Hematopoietic multipotent progenitor cell treated with erythropoietin and hydrocortisone succinate and interleukin-3 and kit ligand, for 17 days (in vitro differentiated cells): ENCODE measurements around the gene MSL3.

Source experiments
- DNase-seq: peaks from one replicate; pipeline ENCODE4 v3.0.0-alpha.2; 2015; ENCODE audit warnings: low spot score

MSL3 gene, protein sequence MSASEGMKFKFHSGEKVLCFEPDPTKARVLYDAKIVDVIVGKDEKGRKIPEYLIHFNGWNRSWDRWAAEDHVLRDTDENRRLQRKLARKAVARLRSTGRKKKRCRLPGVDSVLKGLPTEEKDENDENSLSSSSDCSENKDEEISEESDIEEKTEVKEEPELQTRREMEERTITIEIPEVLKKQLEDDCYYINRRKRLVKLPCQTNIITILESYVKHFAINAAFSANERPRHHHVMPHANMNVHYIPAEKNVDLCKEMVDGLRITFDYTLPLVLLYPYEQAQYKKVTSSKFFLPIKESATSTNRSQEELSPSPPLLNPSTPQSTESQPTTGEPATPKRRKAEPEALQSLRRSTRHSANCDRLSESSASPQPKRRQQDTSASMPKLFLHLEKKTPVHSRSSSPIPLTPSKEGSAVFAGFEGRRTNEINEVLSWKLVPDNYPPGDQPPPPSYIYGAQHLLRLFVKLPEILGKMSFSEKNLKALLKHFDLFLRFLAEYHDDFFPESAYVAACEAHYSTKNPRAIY

DNA sequence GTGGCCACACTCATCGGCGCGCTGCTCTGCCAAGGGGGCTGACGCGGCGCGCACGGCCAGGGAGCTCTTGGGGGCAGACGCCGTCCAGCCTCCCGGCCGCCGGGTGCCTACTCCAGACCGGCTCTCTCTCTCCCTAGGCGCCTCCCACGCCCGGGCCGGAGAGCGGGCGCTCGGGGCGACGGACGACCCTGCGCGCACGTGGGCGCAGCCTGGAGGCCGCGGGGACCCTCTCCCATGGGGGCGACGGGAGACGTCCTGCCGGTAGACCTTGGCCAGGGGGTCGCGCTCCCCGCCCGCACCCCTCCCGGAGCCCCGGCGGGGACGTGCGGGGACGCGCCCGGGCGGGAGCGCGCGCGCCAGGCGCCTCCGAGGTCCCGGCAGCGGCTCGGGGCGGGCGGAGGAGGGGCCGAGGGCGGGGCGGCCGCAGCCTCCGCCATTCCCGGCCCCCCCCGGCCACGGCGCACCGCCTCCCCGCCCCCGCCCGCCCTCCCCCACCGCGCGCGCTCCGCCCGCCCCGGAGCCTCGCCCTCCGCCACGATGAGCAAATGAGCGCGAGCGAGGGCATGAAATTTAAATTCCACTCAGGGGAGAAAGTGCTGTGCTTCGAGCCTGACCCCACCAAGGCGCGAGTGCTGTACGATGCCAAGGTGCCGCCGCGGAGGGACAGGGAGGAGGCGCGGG lies at the start of gene MSL3:
Gene MSL3, plus strand, starts transcription at position 519 of the 681 bp plus-strand sequence. Its CDS starts 27 bp downstream, at position 546.
- DNase-seq = no peak

DNA sequence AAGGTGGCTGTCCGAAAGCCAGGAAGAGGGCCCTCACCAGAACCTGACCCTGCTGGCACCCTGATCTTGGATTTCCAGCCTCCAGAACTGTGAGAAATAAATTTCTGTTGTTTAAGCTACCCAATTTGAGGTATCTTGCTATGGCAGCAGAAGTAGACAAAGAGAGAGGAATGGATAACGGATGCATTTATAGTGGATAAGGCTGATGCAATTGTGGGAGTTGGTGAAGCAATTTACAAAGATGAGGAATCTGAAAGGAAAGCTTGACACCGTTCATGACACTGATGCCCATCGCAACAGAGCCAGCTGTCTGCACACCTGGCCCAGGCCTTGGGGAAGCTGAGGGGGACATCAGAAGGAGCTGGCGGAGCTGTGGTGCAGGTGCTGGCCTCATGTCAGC lies 35.7 kb upstream of the MSL3 start:
- DNase-seq = no peak

- no peak for DNase-seq
Measured at GRCh38 chrX:11724122-11725017, 33.7 kb upstream of the MSL3 start.

DNA sequence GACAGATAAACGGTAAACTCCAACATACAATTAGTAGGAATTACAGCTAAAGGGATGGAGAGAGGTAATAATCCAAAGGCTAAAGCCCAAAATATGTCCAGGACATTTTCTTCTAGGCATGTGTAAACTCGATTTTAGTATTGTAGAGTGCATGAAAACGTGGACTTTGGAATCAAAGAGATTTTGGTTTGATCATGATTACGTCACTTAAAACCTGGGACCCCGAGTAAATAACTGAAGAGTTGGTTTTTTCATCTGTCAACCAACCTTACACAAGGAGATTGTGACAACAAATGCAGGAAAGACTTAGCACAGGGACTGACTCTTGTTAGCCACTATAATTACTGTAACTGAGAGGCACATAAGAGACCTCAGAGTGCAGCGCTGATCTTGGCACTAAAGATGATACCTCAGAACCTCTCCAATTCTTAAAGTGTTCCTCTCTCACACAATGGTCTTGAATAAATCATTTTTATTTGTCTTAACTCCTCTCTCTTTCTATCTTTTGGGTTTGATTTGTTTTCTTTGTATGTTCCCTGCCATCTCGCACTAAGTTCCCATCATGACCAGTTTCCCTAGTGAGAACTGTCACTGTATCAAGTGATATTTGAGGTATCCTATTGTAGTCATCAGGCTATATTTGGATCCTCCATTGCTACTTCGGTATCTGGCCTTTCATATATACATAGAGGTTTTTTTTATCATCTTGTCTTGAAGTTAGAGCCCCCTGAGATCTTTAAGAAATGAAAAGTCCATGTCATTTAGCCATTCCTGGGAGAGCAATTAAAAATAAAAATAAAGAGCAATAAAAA lies 32.2 kb upstream of the MSL3 start:
- no peak for DNase-seq

- no peak for DNase-seq
Measured at GRCh38 chrX:11728556-11728955, 29.5 kb upstream of the MSL3 start.

DNA sequence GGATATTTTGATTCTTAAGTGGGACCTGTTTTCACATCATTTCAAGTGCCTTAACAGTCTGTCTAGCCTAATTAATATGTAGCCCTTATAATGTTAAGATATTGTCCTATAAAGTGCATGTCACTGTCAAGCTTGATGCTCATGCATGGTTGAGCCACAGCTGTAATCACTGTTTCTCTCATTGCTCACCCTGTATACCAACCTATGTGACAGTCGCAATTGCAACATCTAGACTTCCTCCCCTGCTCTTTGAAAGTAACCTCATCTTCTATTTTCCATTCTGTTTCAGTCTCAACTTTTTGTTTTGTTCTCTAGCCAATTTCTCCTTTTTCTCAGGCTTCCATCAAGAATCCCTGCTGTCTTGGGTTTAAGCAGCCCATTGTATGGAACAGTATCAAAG lies 24.4 kb upstream of the MSL3 start:
- DNase-seq = no peak

DNA sequence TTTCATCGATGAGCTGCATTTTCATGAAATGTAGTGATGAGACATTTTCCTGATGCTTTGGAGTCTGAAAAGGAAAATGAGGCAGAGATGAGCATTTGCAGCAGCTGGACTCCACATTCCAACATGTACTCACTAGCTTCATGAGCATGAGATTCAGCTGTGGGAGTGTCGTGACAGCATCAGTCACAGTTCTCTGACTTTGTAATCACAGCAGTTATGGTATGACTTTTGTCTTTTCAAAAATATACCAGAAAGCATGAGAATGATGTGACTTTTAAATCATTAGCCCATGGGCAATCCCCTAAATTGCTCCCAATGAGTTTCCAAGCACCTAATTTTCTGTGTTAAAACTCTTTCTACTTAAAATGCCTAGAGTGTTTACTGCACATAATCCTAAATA lies 18.3 kb upstream of the MSL3 start:
- no peak for DNase-seq

DNA sequence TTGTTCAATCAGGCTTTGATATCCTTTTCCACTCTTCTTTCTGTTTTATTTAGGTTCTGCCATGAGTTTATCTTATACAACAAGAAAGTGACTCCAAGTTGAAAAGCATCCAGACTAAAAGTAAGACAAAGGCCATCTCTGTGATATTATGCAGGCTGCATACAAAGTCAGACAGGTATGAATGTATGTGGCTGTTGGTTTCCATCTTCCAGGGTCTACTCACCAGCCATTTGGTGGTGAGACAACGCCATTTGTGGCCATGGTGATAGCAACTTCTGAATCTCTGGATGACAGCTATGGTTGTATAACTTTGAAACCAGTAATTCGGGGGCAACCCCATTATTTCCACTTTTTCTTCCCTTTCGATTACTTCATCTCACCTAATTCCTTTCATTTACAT lies 17.2 kb upstream of the MSL3 start:
- DNase-seq = no peak

GRCh38 chrX:11741574-11741973 lies 16.5 kb upstream of the MSL3 start:
- no peak for DNase-seq

GRCh38 chrX:11745881-11746280 lies 12.2 kb upstream of the MSL3 start:
- no peak for DNase-seq

DNA sequence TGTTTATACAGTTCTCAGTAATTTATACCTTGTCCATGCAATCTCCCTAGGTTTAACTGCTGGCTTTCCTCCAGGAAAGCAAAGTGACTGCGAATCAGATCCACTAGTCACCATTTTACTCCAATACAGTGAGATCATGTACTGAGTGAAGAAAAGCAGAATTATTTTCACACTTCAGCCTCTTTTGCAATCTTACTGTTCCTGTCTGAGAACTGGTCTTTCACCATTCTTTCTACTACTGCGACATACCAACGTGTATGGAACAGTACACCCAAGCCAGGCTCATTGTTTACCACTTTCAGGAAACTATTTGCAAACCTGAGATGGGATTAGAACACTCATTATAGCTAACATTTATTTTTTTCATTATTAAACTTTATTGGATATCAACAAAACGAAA lies 8.0 kb upstream of the MSL3 start:
- DNase-seq = no peak

DNA sequence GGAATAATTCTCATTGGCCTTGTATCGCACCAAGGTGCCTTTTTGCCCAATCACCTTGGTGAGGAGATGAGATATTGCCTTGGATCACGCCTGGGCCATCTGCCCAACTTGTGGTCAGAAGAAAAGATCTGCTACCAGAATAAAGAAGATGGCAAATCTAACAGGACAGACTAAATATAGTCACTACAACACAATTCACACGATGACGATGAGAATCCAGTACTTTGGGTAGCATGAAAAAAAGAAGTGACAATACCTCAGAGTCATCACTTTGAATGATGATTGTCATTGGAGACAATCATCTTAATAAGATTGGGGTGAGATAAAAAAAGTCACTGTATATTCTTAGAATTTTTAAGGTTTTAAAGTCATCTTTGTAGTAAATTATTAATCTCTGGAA lies 7.3 kb upstream of the MSL3 start:
- no peak for DNase-seq

- no peak for DNase-seq
Measured at GRCh38 chrX:11751261-11751660, 6.8 kb upstream of the MSL3 start.

DNA sequence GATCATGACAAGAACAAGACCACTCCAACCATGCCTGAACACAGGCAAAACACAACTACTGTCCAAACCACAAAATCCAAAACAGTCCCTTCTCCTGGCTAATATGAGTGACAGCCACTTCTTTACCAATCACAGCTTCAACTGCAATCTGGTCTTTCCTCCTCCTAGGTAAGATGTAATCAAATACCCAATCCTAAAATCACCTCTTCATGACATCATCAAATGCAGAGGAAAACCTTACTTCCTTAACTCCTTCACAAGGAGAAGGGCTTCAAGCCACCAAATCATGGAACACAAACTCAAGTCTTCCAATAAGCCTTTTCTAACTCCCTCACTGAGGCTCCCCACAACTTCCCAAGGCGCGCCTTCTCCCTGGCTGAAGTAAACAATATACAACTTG lies 4.4 kb upstream of the MSL3 start:
- DNase-seq = no peak

- no peak for DNase-seq
Measured at GRCh38 chrX:11754958-11755645, 2.9 kb upstream of the MSL3 start.

- DNase-seq = no peak
Measured at GRCh38 chrX:11755724-11756123, 2.3 kb upstream of the MSL3 start.

DNA sequence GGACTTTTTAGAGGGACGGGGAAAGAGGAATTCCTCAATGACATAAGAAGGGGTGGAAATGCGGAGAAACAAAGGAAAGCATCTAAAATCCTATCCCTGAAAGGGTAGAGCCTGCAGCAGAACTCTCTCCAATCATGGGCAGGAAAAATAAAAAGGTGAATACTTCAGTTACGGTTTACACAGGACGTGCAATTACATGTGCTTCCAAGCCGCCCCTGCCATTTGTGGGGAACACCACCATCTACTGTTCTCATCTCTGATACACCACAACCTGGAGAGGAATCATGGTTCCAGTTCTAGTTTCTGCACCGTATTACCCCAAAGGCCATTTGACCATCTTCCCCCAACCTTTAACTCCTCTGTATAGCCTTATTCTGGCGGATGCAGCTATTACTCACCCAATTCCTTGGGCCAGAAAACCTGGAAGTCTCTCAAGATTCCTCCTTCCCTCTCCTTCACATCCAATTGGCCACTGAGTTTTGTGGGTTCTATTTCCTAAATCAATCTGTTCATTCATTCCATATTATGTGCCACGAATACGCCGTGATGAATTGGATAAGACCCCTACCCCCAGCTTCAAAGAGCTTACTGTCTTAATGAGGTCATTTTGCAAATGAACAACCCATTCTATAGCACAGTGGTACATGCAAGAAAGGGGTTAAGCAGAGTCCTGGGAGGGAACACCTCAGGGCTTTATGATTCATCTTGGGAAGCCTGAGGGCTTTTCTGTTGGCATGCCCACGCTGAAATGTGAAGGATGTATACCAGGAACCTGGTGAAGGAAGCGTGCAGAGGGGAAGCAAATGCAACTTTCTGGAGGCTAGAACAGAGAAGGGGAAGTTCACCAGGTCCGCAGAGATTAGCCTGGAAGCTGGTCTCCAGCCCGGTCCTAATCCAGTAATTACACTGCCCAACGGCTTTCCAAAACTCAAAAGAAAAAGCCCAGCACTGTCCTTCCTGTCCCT lies 1.4 kb upstream of the MSL3 start:
- no peak for DNase-seq

DNA sequence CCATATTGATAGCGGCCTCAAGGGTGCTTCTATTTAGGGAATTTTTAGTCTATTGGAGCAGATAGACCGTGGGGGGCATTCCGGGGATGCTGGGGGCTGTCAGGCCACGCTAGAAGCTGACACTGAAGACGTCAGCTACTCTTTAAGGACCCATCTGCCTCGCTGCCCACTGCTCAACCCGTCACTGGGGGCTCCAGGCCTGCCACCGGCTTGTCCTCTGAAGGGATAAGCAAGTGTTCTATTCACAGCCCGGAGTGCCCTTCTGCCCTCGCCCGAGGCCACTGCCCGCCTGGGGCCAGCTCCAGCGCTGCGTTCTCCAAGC lies 679 bp upstream of the MSL3 start:
- no peak for DNase-seq

DNA sequence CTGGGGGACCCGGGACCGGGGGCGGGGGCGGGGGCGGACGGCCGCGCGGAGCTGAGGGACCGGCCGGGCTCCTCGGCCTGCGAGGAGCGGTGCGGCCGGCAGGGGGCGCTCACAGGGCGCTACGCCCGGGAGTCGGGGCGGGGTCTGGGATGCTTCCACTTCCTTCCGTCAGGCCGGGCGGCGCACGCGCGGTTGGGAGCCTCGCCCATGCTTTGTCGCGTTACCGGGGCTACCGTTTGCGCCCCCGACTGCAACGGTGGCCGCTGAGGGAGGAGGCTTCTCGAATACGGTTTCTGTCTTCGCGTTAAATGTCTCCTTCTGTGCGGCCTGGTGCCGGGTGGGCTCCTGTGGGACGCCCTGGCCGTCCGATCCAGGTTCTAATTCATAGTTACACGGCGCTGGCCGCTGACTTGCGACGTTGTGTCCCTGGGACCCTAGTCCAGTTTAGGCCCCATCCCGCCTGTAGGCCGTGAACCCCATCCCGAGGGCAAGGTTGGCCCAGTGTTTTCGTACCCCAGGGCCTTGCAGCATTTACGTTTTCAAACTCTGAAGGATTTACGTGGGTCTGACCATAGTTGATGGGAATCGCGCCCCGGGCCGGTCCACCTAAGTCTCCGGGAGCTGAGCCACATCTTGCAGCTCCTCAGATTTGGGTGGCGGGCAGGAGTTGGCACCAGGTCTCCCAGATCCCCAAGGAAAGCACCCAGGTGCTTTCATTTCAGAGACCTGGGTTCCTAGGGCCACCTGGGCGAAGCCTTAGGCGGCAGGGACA lies 549 bp downstream of the MSL3 start:
- peak; percentile 88 for DNase-seq
